K562 (cell line): Measurements from ENCODE around the gene ARHGAP25. TPM values are rescaled to one million over a fixed set of nuclear protein-coding genes. Genes with fewer than 3 reads are reported as not detected.

Experiments
- CREB3L1 ChIP-seq: fragments of 450-650 bp; IDR thresholded peaks from 2 replicates; pipeline ENCODE4 v1.6.1; 2014; ENCODE audit warnings: low read depth, mild to moderate bottlenecking, moderate library complexity, borderline replicate concordance
- GTF2F1 ChIP-seq: IDR thresholded peaks from 2 replicates; pipeline ENCODE4 v1.6.1; 2011; ENCODE audit warnings: low read depth, low read length, improper control_type of control experiment
- HNRNPLL ChIP-seq: fragments of 200-400 bp; formaldehyde crosslinking; IDR thresholded peaks from 2 replicates; pipeline ENCODE4 v1.6.1; 2017; ENCODE audit warnings: low read length, low read depth, mild to moderate bottlenecking; ENCODE audit not compliant: poor library complexity, severe bottlenecking
- MYBL2 ChIP-seq, 2 experiments: fragments of 450-650 bp in 1 of 2; sonication (generic) in 1 of 2; formaldehyde crosslinking in 1 of 2; IDR thresholded peaks; 2 replicates each; pipeline versions ENCODE4 v1.6.1 to v1.8.1; 2017 to 2022; ENCODE audit warnings: borderline replicate concordance in 1 of 2, inconsistent platforms in 1 of 2, low read depth in 1 of 2, mild to moderate bottlenecking in 1 of 2, missing genetic modification reagents in 1 of 2, moderate library complexity in 1 of 2
- PCBP2 ChIP-seq: fragments of 200-400 bp; formaldehyde crosslinking; IDR thresholded peaks from 2 replicates; pipeline ENCODE4 v1.6.1; 2018; ENCODE audit warnings: low read length, low read depth, mild to moderate bottlenecking, moderate library complexity; ENCODE audit not compliant: poor library complexity, severe bottlenecking
- SMAD4 ChIP-seq: fragments of 250-450 bp; sonication (Bioruptor Pico); conservative IDR thresholded peaks from 2 replicates; pipeline ENCODE4 v1.8.0; 2021; ENCODE audit warnings: inconsistent platforms, mild to moderate bottlenecking, moderate library complexity
- TOE1 ChIP-seq, 2 experiments: fragments of 450-650 bp in 1 of 2; sonication (generic) in 1 of 2; formaldehyde crosslinking in 1 of 2; IDR thresholded peaks; 2 replicates each; pipeline versions ENCODE4 v1.7.1 to v1.8.0; 2016 to 2022; ENCODE audit warnings: borderline replicate concordance in 2 of 2, mild to moderate bottlenecking in 2 of 2, antibody characterized with exemption in 1 of 2, inconsistent platforms in 1 of 2, low read depth in 1 of 2, missing genetic modification reagents in 1 of 2, moderate library complexity in 1 of 2
- ZBTB2 ChIP-seq: fragments of 450-650 bp; IDR thresholded peaks from 2 replicates; pipeline ENCODE4 v1.6.1; 2016; ENCODE audit warnings: antibody characterized with exemption
- ZNF395 ChIP-seq: fragments of 200-800 bp; sonication (Bioruptor generic); IDR thresholded peaks from 2 replicates; pipeline ENCODE4 v1.6.1; 2017; ENCODE audit warnings: missing genetic modification characterization, missing compliant biosample characterization
- ZNF592 ChIP-seq: fragments of 450-650 bp; IDR thresholded peaks from 2 replicates; pipeline ENCODE4 v1.6.1; 2017; ENCODE audit warnings: antibody characterized with exemption, mild to moderate bottlenecking
- polyA plus RNA-seq, 8 experiments: library from polyadenylated mRNA; depleted of rRNA in 4 of 8; stranded (reverse) in 5 of 8; unstranded in 3 of 8; fragments of >200 nt; fragmentation: Nextera tagmentation in 2 of 8; fragmentation: Illumina TruSeq in 1 of 8; extraction: Ambion mirVana in 2 of 8; extraction: Trizol in 1 of 8; gene quantifications; 2 replicates each; pipeline versions ENCODE4 v1.2.1 to v1.2.3, GENCODE V29; 2011 to 2014; ENCODE audit warnings: inconsistent platforms in 1 of 8, missing spikeins in 1 of 8
- total RNA-seq, 7 experiments: library from RNA; depleted of rRNA in 6 of 7; stranded (reverse); fragments of >200 nt in 6 of 7; fragmentation: Illumina TruSeq in 2 of 7; extraction: Trizol in 2 of 7; gene quantifications; 2 replicates each; pipeline versions ENCODE4 v1.2.1 to v1.2.3, GENCODE V29; 2011 to 2021; ENCODE audit warnings: low replicate concordance in 1 of 7
- TF ChIP-seq, protein P1 (sequence below): conservative IDR thresholded peaks from 2 replicates; pipeline ENCODE4 v1.6.1; 2011; ENCODE audit warnings: low read depth, mild to moderate bottlenecking, low read length; ENCODE audit not compliant: control insufficient read depth
- TF ChIP-seq, protein P2 (sequence below), 2 experiments: fragments of 450-650 bp; conservative IDR thresholded peaks; 2 replicates each; pipeline ENCODE4 v1.6.1; 2017; ENCODE audit warnings: mild to moderate bottlenecking in 2 of 2, moderate library complexity in 2 of 2

ARHGAP25 gene
- total and polyA plus RNA-seq, 9 of the 15 experiments (the other 6 are each of a cell fraction or from before 2014, with no cell fraction given), result 4.9 to 14.8 (median 10.7) TPM

DNA sequence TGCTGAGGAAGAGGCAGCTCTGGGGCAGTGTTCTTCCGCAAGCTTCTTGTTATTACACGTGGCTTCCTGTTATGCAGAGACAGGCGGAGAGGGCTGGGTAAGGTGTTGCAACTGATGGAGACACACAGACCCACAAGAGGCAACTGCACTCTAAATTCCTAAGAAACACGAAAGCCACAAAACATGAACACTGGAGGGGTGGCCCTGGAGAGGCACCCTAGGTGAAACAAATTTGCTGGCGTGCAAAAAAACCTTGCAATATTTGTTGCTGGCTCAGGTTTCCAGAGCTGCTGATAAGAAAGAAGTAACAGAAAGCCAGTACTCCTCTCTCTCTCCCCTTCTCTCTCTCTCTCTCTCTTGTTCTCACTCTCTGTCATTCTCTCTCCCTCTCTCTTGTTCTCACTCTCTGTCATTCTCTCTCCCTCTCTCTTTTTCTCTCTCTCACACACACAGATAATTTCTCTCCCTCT, 31.8 kb downstream of the ARHGAP25 start (continued):
- TF ChIP-seq, protein P1, sequence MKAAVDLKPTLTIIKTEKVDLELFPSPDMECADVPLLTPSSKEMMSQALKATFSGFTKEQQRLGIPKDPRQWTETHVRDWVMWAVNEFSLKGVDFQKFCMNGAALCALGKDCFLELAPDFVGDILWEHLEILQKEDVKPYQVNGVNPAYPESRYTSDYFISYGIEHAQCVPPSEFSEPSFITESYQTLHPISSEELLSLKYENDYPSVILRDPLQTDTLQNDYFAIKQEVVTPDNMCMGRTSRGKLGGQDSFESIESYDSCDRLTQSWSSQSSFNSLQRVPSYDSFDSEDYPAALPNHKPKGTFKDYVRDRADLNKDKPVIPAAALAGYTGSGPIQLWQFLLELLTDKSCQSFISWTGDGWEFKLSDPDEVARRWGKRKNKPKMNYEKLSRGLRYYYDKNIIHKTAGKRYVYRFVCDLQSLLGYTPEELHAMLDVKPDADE, result no peak
- TF ChIP-seq HNRNPLL, result no peak
- TF ChIP-seq MYBL2 (IDR thresholded peaks at IDR 0.05; ENCODE audit: low read depth), result 0 out of 2 replicates have a peak, but pooled peaks have one; percentile 18
- TF ChIP-seq MYBL2 (CRISPR knock-in tag; IDR thresholded peaks at IDR 0.05; ENCODE audit: borderline replicate concordance), result no peak
- TF ChIP-seq ZNF395 (CRISPR knock-in tag), result 0 out of 2 replicates have a peak, but pooled peaks have one; percentile 9
- TF ChIP-seq PCBP2, result no peak
- no peak for TF ChIP-seq GTF2F1
- TF ChIP-seq SMAD4 (CRISPR knock-in tag), result 0 out of 2 replicates have a peak, but pooled peaks have one; percentile 15
- 0 out of 2 replicates have a peak, but pooled peaks have one; percentile 17 for TF ChIP-seq ZNF592
- TF ChIP-seq TOE1 (IDR thresholded peaks at IDR 0.05; ENCODE audit: borderline replicate concordance), result no peak
- no peak for TF ChIP-seq TOE1 (CRISPR knock-in tag; IDR thresholded peaks at IDR 0.05; ENCODE audit: borderline replicate concordance, low read depth)
- TF ChIP-seq CREB3L1, result peak; percentile 51; the same call in 1 of the 2 replicates
- TF ChIP-seq, protein P2, sequence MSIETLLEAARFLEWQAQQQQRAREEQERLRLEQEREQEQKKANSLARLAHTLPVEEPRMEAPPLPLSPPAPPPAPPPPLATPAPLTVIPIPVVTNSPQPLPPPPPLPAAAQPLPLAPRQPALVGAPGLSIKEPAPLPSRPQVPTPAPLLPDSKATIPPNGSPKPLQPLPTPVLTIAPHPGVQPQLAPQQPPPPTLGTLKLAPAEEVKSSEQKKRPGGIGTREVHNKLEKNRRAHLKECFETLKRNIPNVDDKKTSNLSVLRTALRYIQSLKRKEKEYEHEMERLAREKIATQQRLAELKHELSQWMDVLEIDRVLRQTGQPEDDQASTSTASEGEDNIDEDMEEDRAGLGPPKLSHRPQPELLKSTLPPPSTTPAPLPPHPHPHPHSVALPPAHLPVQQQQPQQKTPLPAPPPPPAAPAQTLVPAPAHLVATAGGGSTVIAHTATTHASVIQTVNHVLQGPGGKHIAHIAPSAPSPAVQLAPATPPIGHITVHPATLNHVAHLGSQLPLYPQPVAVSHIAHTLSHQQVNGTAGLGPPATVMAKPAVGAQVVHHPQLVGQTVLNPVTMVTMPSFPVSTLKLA (conservative IDR thresholded peaks at IDR 0.05), result peak; percentile 70 to 74
- 0 out of 2 replicates have a peak, but pooled peaks have one; percentile 20 for TF ChIP-seq ZBTB2
